Gastroesophageal sphincter (tissue), 3 donors: ENCODE data around the gene AADAC.

Experiments used
- EP300 ChIP-seq: sonication (generic); formaldehyde crosslinking; IDR thresholded peaks from one replicate; pipeline ENCODE4 v1.6.1; 2017; ENCODE audit warnings: antibody characterized with exemption, mild to moderate bottlenecking
- POLR2A ChIP-seq, 2 donors: fragments of 450-650 bp; IDR thresholded peaks; one replicate each; pipeline ENCODE4 v1.6.1; 2017; ENCODE audit warnings: antibody characterized with exemption in 2 of 2, mild to moderate bottlenecking in 2 of 2, moderate library complexity in 1 of 2
- TF ChIP-seq, protein P1 (sequence below), 4 experiments: fragments of 200-600 bp in 2 of 4; fragments of 450-650 bp in 2 of 4; sonication (generic) in 1 of 4; IDR thresholded peaks; one replicate each; pipeline ENCODE4 v1.5.1; 2017 to 2019; ENCODE audit warnings: antibody characterized with exemption in 4 of 4, mild to moderate bottlenecking in 2 of 4, moderate library complexity in 2 of 4

DNA sequence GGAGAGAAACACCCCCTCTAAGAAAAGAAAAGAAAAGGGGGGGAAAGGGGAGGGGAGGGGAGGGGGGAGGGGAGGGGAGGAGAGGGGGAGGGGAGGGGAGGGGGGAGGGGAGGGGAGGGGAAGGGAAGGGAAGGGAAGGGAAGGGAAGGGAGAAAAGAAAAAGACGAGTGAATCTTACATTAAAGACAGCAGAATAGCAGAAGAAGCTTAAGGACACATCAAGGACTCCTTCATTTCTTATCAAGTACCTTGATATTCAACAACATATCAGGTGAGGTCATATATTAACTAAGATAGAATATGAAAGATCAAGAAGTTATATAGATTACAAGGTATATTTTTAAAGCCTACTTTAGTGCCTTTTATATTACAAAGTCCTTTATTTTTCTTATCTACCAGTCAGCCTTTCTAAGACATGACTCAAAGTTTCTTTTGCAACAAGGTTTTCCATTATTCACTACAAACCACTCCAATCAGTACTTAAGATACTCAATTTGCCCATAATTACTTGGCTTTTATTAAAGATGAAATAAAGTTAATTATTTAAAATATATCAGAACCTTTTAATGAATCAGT is 17.7 kb upstream of the AADAC start:
- TF ChIP-seq, protein P1, sequence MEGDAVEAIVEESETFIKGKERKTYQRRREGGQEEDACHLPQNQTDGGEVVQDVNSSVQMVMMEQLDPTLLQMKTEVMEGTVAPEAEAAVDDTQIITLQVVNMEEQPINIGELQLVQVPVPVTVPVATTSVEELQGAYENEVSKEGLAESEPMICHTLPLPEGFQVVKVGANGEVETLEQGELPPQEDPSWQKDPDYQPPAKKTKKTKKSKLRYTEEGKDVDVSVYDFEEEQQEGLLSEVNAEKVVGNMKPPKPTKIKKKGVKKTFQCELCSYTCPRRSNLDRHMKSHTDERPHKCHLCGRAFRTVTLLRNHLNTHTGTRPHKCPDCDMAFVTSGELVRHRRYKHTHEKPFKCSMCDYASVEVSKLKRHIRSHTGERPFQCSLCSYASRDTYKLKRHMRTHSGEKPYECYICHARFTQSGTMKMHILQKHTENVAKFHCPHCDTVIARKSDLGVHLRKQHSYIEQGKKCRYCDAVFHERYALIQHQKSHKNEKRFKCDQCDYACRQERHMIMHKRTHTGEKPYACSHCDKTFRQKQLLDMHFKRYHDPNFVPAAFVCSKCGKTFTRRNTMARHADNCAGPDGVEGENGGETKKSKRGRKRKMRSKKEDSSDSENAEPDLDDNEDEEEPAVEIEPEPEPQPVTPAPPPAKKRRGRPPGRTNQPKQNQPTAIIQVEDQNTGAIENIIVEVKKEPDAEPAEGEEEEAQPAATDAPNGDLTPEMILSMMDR (IDR thresholded peaks at IDR 0.05): no peak
- TF ChIP-seq POLR2A (IDR thresholded peaks at IDR 0.05) (no peak), EP300 (no peak)
